GM19372 (cell line): ENCODE data around the gene FNDC3B.
"Not testable (repeated sequence)": the region's sequence is repeated elsewhere in the genome, so short reads cannot be mapped to it uniquely, and the experiment has no call there.

Experiments
- ATAC-seq: cut with Tn5 transposase; IDR thresholded peaks from one replicate; pipeline ENCODE4 v1.9.1; 2021; ENCODE audit warnings: mild to moderate bottlenecking, low read depth, moderate library complexity; ENCODE audit not compliant: unreplicated experiment

The FNDC3B gene

GRCh38 chr3:172225215-172225707 lies 185.9 kb downstream of the FNDC3B start:
- no peak for ATAC-seq

DNA sequence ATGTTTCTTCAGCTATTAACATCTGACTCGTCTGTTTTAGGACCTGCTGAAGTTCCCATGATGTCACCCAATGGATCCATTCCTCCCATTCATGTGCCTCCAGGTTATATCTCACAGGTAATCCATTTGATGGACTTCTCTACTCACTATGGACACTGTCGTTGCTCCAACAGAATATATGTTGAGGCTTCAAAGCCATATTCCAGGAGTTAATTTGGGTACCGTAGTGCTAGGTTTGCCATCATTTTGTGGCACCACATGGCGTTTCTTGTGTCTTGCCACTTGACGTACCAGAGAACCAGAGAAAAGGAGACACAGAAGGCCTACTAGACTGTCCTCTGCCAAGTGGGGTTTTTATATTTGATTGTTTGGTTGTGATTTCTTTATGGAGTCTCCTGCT lies 187.5 kb downstream of the FNDC3B start:
- ATAC-seq: no peak

- ATAC-seq: no peak
Measured at GRCh38 chr3:172227340-172228035, 188.1 kb downstream of the FNDC3B start.

GRCh38 chr3:172228036-172228415 lies 188.6 kb downstream of the FNDC3B start:
- no peak for ATAC-seq

- ATAC-seq: no peak
Measured at GRCh38 chr3:172229462-172229861, 190.1 kb downstream of the FNDC3B start.

- ATAC-seq: no peak
Measured at GRCh38 chr3:172231318-172231901, 192.0 kb downstream of the FNDC3B start.

- ATAC-seq: no peak
Measured at GRCh38 chr3:172232579-172233212, 193.3 kb downstream of the FNDC3B start.

DNA sequence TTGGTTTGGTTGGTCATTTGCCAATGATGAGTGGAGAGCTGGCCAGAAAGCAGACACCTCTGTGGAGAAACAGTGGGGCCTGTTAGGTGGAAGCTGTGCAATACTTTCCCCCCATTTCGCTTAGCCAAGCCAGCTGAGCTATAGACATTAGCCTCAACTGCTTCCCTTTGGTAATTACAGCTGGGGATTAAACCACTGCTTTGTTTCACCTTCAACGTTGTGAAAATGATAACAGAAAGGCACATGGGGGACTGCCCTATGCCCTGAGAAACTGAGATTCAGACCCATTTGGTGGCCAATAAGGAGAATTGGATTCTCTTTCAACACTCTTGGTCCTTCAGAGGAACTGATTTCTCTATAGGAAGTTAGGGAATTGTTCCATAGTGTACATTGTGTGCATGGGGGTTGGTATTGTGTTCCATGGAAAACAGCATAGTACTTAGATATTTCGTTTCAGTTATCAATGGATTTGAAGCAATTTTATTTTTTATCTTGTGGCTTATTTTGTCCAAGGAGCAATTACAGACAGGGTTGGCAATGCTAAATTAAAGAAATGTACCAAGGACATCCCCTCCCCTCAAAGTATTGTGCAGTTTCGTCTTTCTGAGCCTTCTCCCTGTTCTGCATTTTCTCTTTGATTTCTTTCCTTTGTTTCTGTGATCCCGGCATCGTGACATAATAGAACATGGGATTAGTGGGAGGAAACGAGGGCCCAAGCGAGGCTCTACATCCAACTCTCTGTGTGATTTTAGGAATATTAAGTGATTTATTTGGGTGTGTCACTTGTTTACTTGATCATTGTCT lies 194.3 kb downstream of the FNDC3B start:
- no peak for ATAC-seq

GRCh38 chr3:172235698-172236097 lies 196.3 kb downstream of the FNDC3B start:
- no peak for ATAC-seq

DNA sequence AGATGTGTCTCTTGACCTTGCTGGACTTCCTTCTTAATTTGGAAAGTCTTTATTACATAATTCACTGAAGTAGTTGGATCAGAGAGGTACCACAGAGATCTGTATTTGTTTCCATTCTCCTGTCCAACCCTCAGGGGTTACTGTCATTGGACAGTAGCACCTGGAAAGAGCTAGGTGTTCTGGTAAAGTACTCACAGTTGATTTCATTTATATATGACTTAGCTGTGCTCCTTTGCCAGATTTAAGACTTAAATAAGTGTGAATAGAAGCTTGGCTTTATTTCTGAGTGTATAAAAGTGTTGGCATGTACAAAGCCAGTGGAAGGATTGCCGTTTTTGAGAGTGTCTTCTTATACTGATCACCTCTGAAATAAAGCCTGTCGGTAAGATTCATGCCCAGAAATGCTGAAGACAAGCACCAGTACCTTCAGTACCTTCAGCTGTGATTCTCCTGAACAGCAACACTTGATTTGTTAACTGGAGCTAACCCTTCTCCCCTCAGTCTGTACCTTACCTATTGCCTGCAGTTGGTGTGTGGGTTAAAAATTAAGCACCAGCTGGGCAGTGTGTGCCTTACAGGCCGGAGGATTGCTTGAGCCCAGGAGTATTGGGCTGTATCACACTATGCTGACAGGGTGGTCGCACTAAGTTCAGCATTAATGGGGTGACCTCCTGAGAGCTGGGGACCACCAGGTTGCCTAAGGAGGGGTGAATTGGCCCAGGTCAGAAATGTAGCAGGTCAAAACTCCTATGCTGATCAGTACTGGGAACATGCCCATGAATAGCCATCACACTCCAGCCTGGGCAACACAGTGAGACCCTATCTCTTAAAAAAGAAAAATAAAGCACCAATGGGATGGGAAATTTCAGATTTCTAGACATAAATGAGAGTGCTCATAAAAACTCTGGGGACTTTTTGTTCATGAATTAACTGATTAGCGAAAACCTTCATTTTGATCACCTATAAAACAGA lies 197.7 kb downstream of the FNDC3B start:
- ATAC-seq: no peak

- ATAC-seq: no peak
Measured at GRCh38 chr3:172238188-172238587, 198.8 kb downstream of the FNDC3B start.

- ATAC-seq: no peak
Measured at GRCh38 chr3:172239218-172239790, 199.9 kb downstream of the FNDC3B start.

GRCh38 chr3:172241405-172241804 lies 202.0 kb downstream of the FNDC3B start:
- ATAC-seq: no peak

- not testable (repeated sequence) for ATAC-seq
Measured at GRCh38 chr3:172242471-172242870, 203.1 kb downstream of the FNDC3B start.

DNA sequence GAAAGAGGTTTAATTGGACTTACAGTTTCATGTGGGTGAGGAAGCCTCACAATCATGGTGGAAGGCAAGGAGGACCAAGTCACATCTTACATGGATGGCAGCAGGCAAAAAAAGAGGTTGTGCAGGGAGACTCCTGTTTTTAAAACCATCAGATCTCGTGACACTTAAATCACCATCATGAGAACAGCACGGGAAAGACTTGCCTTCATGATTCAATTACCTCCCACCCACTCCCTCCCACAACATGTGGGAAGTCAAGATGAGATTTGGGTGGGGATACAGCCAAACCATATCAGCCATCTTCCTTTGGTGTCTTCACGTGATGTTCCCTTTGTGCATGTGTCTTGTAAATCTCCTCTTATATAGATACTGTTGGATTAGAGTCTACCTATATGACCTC lies 204.0 kb downstream of the FNDC3B start:
- ATAC-seq: not testable (repeated sequence)

GRCh38 chr3:172244011-172244410 lies 204.6 kb downstream of the FNDC3B start:
- no peak for ATAC-seq

- ATAC-seq: no peak
Measured at GRCh38 chr3:172245241-172245640, 205.9 kb downstream of the FNDC3B start.

GRCh38 chr3:172246107-172246844 lies 206.9 kb downstream of the FNDC3B start:
- ATAC-seq: no peak
